A549 treated with CpdA at 1 μM for 4 hours (cell line): ENCODE data around the gene CNOT6L. TPM values are rescaled to one million over a fixed set of nuclear protein-coding genes. Genes with fewer than 3 reads are reported as not detected.

Experiments
- total RNA-seq: library from RNA; stranded (reverse); fragments of 200-300 nt; extraction: Qiagen RNA extraction; gene quantifications from 5 replicates; pipeline ENCODE4 v1.2.3, GENCODE V29; 2022; ENCODE audit warnings: low read depth

Gene CNOT6L
- total RNA-seq: 6.9 to 10.9 TPM (median 8.9 TPM) in 5 replicates

DNA sequence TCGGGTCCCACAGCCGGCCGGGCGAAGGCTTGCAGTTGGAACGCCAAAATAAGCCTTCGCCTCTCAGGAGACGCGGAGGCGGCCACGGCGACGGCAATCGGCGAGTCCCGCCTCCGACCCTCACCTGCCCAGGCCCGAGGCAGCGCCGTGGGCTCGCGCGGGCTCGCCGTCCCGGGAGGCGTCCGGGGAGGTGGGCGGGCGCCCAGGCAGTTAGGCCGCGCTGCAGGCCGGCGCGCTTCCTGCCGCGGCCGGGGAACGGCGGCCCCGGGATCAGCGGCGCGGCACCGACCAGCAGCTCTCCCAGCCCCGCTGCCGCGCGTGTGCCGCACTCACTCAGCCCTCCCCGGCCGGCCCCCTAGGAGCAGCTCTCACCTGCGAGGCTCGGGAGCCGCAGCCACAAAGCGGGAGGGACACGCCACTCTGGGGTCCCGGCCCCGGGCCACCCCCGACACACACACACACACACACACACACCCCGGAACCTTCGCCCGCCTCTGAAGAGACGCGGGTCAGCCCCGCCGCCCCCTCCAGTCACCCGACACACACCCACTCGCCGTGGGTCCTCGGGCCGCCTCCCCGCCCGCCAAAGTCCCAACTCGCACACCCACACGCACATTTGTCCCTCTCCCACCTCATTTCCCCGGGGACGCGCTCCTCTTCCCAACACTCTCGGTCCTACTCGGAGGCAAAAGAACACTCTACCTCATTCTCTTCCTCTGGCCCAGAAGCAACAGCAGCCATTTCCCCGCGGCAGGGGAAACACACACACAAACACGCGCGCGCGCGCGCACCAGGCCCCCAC lies at the start of gene CNOT6L:
Gene CNOT6L (minus strand): TSS at position 767 of the 802 bp plus-strand sequence. CDS start 60 bp downstream, at position 707.

DNA sequence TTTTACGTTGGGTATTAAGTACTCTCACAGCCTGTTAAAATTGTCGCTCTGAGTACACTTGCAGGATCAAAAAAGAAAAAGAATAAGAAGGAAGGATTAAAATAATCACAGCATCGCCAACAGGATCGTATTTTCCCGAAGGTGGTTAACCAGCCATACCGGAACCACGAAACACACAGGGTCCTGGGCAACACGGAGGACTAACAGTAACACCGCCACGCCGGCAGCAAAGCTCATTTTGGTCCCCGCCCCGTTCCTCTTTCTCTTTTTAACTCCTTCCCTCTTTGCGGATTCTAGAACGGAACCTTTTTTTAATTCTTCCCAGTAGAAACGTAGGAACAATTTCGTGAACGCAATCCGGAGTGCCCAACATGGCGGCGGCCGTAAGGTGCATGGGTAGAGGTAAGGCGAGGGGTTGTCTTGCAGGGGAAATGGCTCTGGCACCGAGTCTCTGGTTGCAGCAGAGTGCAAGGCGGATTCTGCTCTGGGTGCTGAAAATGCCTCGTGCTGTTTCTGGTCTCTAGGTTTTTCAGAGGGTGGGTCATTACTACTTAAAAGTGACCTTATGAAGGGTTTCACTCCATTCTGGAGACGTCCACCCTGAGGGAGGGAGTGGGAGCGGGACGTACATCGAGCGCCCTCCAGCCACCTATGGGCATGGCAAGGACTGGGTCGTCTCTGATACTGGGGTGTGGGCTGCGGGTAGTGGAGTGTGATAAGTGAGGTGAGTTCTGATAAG lies 43.5 kb upstream of the CNOT6L start, which contains the start of gene MRPL1:
Gene MRPL1 (plus strand): TSS at position 353 of the 739 bp plus-strand sequence. CDS start 19 bp downstream, at position 372.

Other genes starting within 250 kb of the CNOT6L start
- gene CXCL13, start 213.5 kb downstream of the CNOT6L start, total RNA-seq: not detected in 5 replicates
- 20.3 to 27.4 TPM (median 23.0 TPM) in 5 replicates for gene MRPL1, start 43.5 kb upstream of the CNOT6L start, total RNA-seq
- gene FRAS1, start 238.0 kb upstream of the CNOT6L start, total RNA-seq: 1.9 to 3.1 TPM (median 2.9 TPM) in 5 replicates